ENCODE data around the gene TMEFF2. TPM values are rescaled to one million over a fixed set of nuclear protein-coding genes. Genes with fewer than 3 reads are reported as not detected.

Gene TMEFF2
- total and polyA plus RNA-seq, 4 donors = 0.08 TPM; not detected in 3

- Histone ChIP-seq H3K36me3 (ENCODE audit: control insufficient read depth in 4 of 4, insufficient read depth in 3 of 4, low read depth in 1 of 4, low read length in 3 of 4) (no peaks in the 10 kb centered on the region), H3K27ac (ENCODE audit: low read depth in 1 of 2, low read length in 2 of 2) (no peak overlapping the region), H3K4me3 (ENCODE audit: low read depth in 1 of 3, low read length in 3 of 3) (no peak overlapping the region), H3K9ac (ENCODE audit: low read depth in 1 of 2, low read length in 2 of 2) (no peak overlapping the region), H3K4me1 (ENCODE audit: control insufficient read depth in 4 of 4, insufficient read depth in 4 of 4, low read length in 3 of 4) (no peaks in the 10 kb centered on the region), H3K27me3 (ENCODE audit: control insufficient read depth in 4 of 4, insufficient read depth in 4 of 4, low read length in 3 of 4) (no peaks in the 10 kb centered on the region), H3K9me3 (ENCODE audit: control insufficient read depth in 4 of 4, low read length in 3 of 4) (no peaks in the 10 kb centered on the region)
- TF ChIP-seq EGR1 (IDR thresholded peaks at IDR 0.05; ENCODE audit: low read depth in 2 of 2) = no peak
- no peak for TF ChIP-seq RAD21 (IDR thresholded peaks at IDR 0.05)
- TF ChIP-seq ATF3 (IDR thresholded peaks at IDR 0.05) = no peak
- TF ChIP-seq TAF1 (conservative IDR thresholded peaks at IDR 0.05) = no peak
- TF ChIP-seq REST (IDR thresholded peaks at IDR 0.05) = no peak
- DNase-seq (ENCODE audit: low spot score) = no peak
- WGBS = 71% methylated on average over 2 of the region's 2 CpGs
Observed at GRCh38 chr2:191994749-191995148, 200.0 kb downstream of the TMEFF2 start.

DNA sequence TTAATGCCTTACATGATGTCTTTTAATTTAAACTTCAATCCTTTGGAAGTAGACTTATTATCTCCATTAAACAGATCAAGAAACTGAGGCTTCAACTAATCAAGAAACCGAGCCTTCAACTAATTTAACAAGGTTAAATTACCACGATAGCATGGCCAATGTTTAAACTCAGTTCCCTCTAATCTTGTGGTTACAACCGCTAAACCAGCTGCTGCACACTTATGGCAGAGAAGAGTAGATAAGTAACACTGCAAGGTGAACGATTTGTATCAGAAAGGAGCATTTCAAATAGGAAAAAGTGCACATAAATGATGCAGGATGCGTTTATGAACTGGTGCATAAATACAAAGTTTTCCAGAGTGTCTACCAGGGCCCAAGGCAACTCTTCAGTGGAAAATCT is 203.3 kb downstream of the TMEFF2 start:
- no peak for DNase-seq (ENCODE audit: low spot score)
- TF ChIP-seq, protein P1, sequence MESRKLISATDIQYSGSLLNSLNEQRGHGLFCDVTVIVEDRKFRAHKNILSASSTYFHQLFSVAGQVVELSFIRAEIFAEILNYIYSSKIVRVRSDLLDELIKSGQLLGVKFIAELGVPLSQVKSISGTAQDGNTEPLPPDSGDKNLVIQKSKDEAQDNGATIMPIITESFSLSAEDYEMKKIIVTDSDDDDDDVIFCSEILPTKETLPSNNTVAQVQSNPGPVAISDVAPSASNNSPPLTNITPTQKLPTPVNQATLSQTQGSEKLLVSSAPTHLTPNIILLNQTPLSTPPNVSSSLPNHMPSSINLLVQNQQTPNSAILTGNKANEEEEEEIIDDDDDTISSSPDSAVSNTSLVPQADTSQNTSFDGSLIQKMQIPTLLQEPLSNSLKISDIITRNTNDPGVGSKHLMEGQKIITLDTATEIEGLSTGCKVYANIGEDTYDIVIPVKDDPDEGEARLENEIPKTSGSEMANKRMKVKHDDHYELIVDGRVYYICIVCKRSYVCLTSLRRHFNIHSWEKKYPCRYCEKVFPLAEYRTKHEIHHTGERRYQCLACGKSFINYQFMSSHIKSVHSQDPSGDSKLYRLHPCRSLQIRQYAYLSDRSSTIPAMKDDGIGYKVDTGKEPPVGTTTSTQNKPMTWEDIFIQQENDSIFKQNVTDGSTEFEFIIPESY (IDR thresholded peaks at IDR 0.05) = no peak
- TF ChIP-seq HNF4G (IDR thresholded peaks at IDR 0.05) = no peak
- TF ChIP-seq MAX (IDR thresholded peaks at IDR 0.05) = no peak
- TF ChIP-seq EGR1 (IDR thresholded peaks at IDR 0.05; ENCODE audit: low read depth in 2 of 2) = no peak
- TF ChIP-seq GABPA (IDR thresholded peaks at IDR 0.05 in 1 of 2, conservative IDR thresholded peaks at IDR 0.05 in 1 of 2) = no peak
- TF ChIP-seq RAD21 (IDR thresholded peaks at IDR 0.05) = no peak
- no peak for TF ChIP-seq JUND (IDR thresholded peaks at IDR 0.05)
- TF ChIP-seq HNF4A (conservative IDR thresholded peaks at IDR 0.05) = no peak
- no peak for TF ChIP-seq TAF1 (conservative IDR thresholded peaks at IDR 0.05)
- WGBS = 88% methylated on average over 5 of the region's 5 CpGs
- no peak overlapping the region for H3K4me3 ChIP-seq (ENCODE audit: low read depth in 1 of 3, low read length in 3 of 3)
- no peak overlapping the region for H3K9ac ChIP-seq (ENCODE audit: low read depth in 1 of 2, low read length in 2 of 2)
- H3K27me3 ChIP-seq (ENCODE audit: control insufficient read depth in 4 of 4, insufficient read depth in 4 of 4, low read length in 3 of 4) = no peaks in the 10 kb centered on the region
- no peaks in the 10 kb centered on the region for H3K36me3 ChIP-seq (ENCODE audit: control insufficient read depth in 4 of 4, insufficient read depth in 3 of 4, low read depth in 1 of 4, low read length in 3 of 4)
- H3K27ac ChIP-seq (ENCODE audit: low read depth in 1 of 2, low read length in 2 of 2) = no peak overlapping the region
- no peaks in the 10 kb centered on the region for H3K9me3 ChIP-seq (ENCODE audit: control insufficient read depth in 4 of 4, low read length in 3 of 4)
- H3K4me1 ChIP-seq (ENCODE audit: control insufficient read depth in 4 of 4, insufficient read depth in 4 of 4, low read length in 3 of 4) = no peaks in the 10 kb centered on the region

- Histone ChIP-seq H3K27me3 (ENCODE audit: control insufficient read depth in 4 of 4, insufficient read depth in 4 of 4, low read length in 3 of 4) (no peaks in the 10 kb centered on the region), H3K9me3 (ENCODE audit: control insufficient read depth in 4 of 4, low read length in 3 of 4) (no peaks in the 10 kb centered on the region), H3K9ac (ENCODE audit: low read depth in 1 of 2, low read length in 2 of 2) (no peak overlapping the region), H3K36me3 (ENCODE audit: control insufficient read depth in 4 of 4, insufficient read depth in 3 of 4, low read depth in 1 of 4, low read length in 3 of 4) (no peaks in the 10 kb centered on the region), H3K4me3 (ENCODE audit: low read depth in 1 of 3, low read length in 3 of 3) (no peak overlapping the region), H3K27ac (ENCODE audit: low read depth in 1 of 2, low read length in 2 of 2) (no peak overlapping the region), H3K4me1 (ENCODE audit: control insufficient read depth in 4 of 4, insufficient read depth in 4 of 4, low read length in 3 of 4) (no peaks in the 10 kb centered on the region)
- DNase-seq (ENCODE audit: low spot score) = no peak
- WGBS = 72% methylated on average over 2 of the region's 2 CpGs
- no peak for TF ChIP-seq EGR1 (IDR thresholded peaks at IDR 0.05; ENCODE audit: low read depth in 2 of 2)
- TF ChIP-seq JUND (IDR thresholded peaks at IDR 0.05) = no peak
- TF ChIP-seq HNF4G (IDR thresholded peaks at IDR 0.05) = no peak
- no peak for TF ChIP-seq SP1 (IDR thresholded peaks at IDR 0.05)
- no peak for TF ChIP-seq FOXA1 (IDR thresholded peaks at IDR 0.05)
- no peak for TF ChIP-seq GABPA (IDR thresholded peaks at IDR 0.05 in 1 of 2, conservative IDR thresholded peaks at IDR 0.05 in 1 of 2)
- no peak for TF ChIP-seq FOXA2 (IDR thresholded peaks at IDR 0.05)
- no peak for TF ChIP-seq ATF3 (IDR thresholded peaks at IDR 0.05)
- TF ChIP-seq RAD21 (IDR thresholded peaks at IDR 0.05) = no peak
- no peak for TF ChIP-seq NR2F2 (IDR thresholded peaks at IDR 0.05)
- no peak for TF ChIP-seq RXRA (IDR thresholded peaks at IDR 0.05)
- no peak for TF ChIP-seq HNF4A (conservative IDR thresholded peaks at IDR 0.05)
- TF ChIP-seq TAF1 (conservative IDR thresholded peaks at IDR 0.05) = no peak
- TF ChIP-seq MAX (IDR thresholded peaks at IDR 0.05) = no peak
- no peak for TF ChIP-seq YY1 (IDR thresholded peaks at IDR 0.05)
- TF ChIP-seq REST (IDR thresholded peaks at IDR 0.05) = no peak
Observed at GRCh38 chr2:191985740-191986139, 209.0 kb downstream of the TMEFF2 start.
